Panc1 (cell line): ENCODE measurements around the gene FRRS1L.

Experiments
- CTCF ChIP-seq: fragments of 450-650 bp; IDR thresholded peaks from 2 replicates; pipeline ENCODE4 v1.5.1; 2017; ENCODE audit warnings: mild to moderate bottlenecking
- POLR2AphosphoS5 ChIP-seq: IDR thresholded peaks from 2 replicates; pipeline ENCODE4 v1.6.1; 2012; ENCODE audit warnings: mild to moderate bottlenecking, low read depth, low read length, moderate library complexity
- REST ChIP-seq, 2 experiments: IDR thresholded peaks; 2 replicates each; pipeline ENCODE4 v1.6.1; 2011 to 2012; ENCODE audit warnings: low read depth in 2 of 2, control low read depth in 1 of 2, low read length in 1 of 2, mild to moderate bottlenecking in 1 of 2, moderate library complexity in 1 of 2; ENCODE audit not compliant: insufficient read depth in 1 of 2

GRCh38 chr9:109141375-109141774 is 25.7 kb downstream of the FRRS1L start:
- TF ChIP-seq REST (IDR thresholded peaks at IDR 0.05; ENCODE audit: insufficient read depth in 1 of 2, low read depth in 2 of 2, low read length in 1 of 2), result no peak
- TF ChIP-seq CTCF, result no peak
- TF ChIP-seq POLR2AphosphoS5, result no peak
